WTC11 (cell line): ENCODE measurements around the gene LRRC2.

Experiments used
- ATF2 ChIP-seq: sonication (generic); formaldehyde crosslinking; IDR thresholded peaks from 2 replicates; pipeline ENCODE4 v1.8.1; 2022; ENCODE audit warnings: low read depth, missing genetic modification reagents, borderline replicate concordance
- CTCF ChIP-seq: fragments of 200-600 bp; IDR thresholded peaks from 2 replicates; pipeline ENCODE4 v1.8.0; 2022; ENCODE audit warnings: antibody characterized with exemption
- E2F5 ChIP-seq: sonication (generic); formaldehyde crosslinking; IDR thresholded peaks from 2 replicates; pipeline ENCODE4 v1.8.1; 2022; ENCODE audit warnings: mild to moderate bottlenecking, moderate library complexity, missing genetic modification reagents
- FOXJ3 ChIP-seq: sonication (generic); formaldehyde crosslinking; IDR thresholded peaks from 2 replicates; pipeline ENCODE4 v1.9.0; 2021; ENCODE audit warnings: missing genetic modification reagents, mild to moderate bottlenecking, borderline replicate concordance
- GABPB1 ChIP-seq: sonication (generic); formaldehyde crosslinking; IDR thresholded peaks from 2 replicates; pipeline ENCODE4 v1.8.1; 2023; ENCODE audit warnings: mild to moderate bottlenecking, missing genetic modification reagents
- NFE2L1 ChIP-seq: sonication (generic); formaldehyde crosslinking; IDR thresholded peaks from 2 replicates; pipeline ENCODE4 v1.8.1; 2023; ENCODE audit warnings: missing genetic modification reagents
- NR1H2 ChIP-seq: sonication (generic); formaldehyde crosslinking; IDR thresholded peaks from 2 replicates; pipeline ENCODE4 v1.9.0; 2021; ENCODE audit warnings: mild to moderate bottlenecking, moderate library complexity, missing genetic modification reagents
- USF1 ChIP-seq: sonication (generic); formaldehyde crosslinking; IDR thresholded peaks from 2 replicates; pipeline ENCODE4 v1.8.0; 2022; ENCODE audit warnings: mild to moderate bottlenecking, missing genetic modification reagents
- TF ChIP-seq, protein P1 (sequence below): sonication (generic); formaldehyde crosslinking; IDR thresholded peaks from 2 replicates; pipeline ENCODE4 v1.8.1; 2023; ENCODE audit warnings: mild to moderate bottlenecking, missing genetic modification reagents, moderate library complexity
- TF ChIP-seq, protein P2 (sequence below): sonication (generic); formaldehyde crosslinking; IDR thresholded peaks from 2 replicates; pipeline ENCODE4 v1.8.0; 2022; ENCODE audit warnings: mild to moderate bottlenecking, missing genetic modification reagents

DNA sequence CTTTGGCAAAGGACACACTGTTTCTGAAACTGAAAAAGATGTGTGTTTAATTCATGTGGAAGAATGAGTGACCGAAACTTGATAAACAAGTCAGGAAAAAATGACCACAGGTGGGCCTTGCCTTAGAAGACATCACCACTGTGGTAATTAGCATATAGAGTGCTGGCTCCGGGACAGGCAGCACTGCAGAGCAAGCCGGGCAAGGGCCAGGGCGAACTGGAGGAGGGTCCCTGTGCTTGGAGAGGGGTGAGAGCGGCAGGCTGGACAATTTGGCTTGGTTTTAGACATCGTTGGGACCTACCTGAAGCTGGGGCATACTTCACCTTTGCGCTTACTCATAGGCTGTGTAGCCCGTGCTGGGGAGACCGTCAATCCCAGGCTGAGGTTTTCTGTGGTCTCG is 60.1 kb downstream of the LRRC2 start:
- TF ChIP-seq NR1H2, result no peak
- TF ChIP-seq, protein P1, sequence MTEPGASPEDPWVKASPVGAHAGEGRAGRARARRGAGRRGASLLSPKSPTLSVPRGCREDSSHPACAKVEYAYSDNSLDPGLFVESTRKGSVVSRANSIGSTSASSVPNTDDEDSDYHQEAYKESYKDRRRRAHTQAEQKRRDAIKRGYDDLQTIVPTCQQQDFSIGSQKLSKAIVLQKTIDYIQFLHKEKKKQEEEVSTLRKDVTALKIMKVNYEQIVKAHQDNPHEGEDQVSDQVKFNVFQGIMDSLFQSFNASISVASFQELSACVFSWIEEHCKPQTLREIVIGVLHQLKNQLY (CRISPR knock-in tag), result no peak
- TF ChIP-seq, protein P2, sequence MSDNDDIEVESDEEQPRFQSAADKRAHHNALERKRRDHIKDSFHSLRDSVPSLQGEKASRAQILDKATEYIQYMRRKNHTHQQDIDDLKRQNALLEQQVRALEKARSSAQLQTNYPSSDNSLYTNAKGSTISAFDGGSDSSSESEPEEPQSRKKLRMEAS (CRISPR knock-in tag), result no peak
- no peak for TF ChIP-seq CTCF
- no peak for TF ChIP-seq NFE2L1 (CRISPR knock-in tag)
- no peak for TF ChIP-seq FOXJ3 (CRISPR knock-in tag)
- no peak for TF ChIP-seq USF1 (CRISPR knock-in tag)
- TF ChIP-seq GABPB1, result no peak
- no peak for TF ChIP-seq E2F5 (CRISPR knock-in tag)
- no peak for TF ChIP-seq ATF2 (CRISPR knock-in tag)
